NCI-H1092 treated with DMSO at 0.1 percent for 48 hours (cell line): ENCODE measurements around the gene LMX1A.

Source experiments
- DNase-seq: peaks from one replicate; lab custom pipeline; 2025; lab: John Stamatoyannopoulos, UW

Gene LMX1A

DNA sequence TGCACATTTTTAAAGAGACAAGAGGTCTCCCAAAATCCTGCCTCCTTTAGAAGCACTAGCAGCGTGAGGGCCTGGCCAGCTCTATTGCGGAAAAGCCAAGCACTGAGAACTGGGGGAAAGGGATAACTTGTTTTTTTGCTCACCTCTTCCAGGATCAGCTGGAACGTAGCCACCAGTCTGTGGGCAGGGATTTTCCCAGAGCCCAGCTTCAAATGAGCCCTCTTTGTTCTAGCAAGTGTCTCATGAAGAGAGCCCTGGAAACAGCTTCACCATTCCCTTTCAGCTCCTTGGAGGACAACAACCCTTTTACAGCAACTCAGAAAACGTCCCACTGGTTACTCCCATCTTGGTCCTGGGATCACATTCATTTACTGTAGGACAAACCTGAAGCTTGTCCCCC, 195.4 kb downstream of the LMX1A start:
- no peak for DNase-seq

DNA sequence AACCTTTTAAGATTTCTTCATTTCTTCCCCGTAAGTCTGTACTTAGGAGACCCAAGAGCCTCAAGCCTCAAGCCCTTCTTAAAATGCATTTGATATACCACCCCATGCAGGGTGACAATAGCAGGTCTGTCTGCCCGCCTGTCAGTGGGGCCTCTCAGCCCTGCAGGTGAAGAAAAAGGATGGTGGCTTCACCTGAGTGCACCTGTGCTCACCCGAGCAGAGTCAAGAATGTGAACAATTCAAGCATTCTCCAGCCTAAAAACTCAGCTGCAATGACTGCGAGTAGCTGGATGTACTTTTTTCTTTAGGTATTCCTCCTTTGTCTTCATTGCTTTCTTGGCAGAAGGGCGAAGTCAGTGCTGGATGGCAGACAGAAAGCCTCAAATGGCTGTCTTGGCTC, 203.3 kb downstream of the LMX1A start:
- DNase-seq: no peak

DNA sequence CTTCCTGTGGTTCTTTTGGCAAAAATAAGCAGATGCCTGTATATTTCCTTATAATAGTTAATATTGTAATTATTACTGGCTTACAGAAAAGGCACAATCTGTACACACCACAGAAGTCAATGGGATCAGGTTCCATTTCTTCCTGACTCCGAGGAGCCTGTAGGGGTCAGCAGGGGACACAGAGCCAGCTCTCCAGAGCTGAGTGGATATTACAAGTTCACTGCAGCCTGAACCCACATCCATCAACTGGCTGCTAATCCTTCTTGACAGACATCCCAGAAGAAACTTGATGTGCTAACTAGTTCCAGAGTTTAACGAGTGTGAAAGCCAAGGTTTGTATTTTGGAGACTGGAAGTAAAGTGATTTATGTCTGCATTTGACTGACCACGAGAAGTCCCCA, 203.8 kb downstream of the LMX1A start:
- peak; percentile 77 for DNase-seq

DNA sequence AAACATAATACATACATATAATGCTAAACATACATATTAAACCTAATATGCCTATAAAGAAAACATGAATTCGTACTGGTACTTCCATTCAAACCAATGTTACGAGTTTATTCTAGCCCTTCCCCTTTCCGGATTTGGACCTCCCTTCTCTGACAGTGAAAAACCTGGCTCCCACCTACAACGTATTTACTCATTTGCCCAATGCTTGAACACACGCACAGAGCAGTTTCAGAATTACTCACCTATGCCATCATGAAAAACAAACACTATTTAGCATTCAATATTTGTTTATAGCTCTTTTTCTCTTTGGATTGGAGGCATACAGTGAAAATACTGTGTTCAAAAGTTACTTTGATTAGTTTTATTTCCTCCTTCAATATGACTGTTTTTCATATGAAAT, 204.4 kb downstream of the LMX1A start:
- no peak for DNase-seq
